ENCODE results near the gene MTA2.
"Not testable (repeated sequence)": the region's sequence is repeated elsewhere in the genome, so short reads cannot be mapped to it uniquely, and the experiment has no call there.

Gene MTA2

DNA sequence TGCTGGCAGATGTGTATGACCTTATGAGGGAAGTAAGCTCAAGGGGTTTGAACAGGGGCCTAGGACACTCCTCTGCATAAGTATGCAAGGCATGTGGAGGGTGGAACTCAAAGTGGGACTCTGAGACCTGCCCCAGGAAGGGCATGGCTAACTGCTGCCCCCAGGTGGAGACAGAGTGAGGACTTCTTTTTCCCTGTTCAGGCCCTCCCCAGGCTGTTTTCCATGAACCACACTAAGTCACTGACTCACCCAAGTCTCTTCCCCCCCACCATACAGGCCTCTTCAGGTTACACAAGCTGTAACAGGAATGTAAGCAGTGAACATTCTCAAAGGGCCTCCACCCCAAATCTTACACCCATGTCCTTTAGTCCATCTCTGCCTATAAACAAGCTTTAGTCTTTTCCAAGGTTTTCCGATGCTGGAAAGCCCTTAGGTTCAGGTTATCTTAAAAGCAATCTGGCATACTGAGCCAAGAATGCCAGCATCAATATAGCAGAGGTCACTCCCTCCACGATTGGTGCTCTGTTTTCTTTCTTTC is 41.0 kb downstream of the MTA2 start:
- Histone ChIP-seq H3K4me3 (ENCODE audit: low read length) (peak overlapping the region; percentile 37), H3K9ac (ENCODE audit: low read length) (peak overlapping the region; percentile 75), H3K36me3 (ENCODE audit: control insufficient read depth, insufficient read depth, low read length, severe bottlenecking) (peaks cover 57% of the 10 kb centered on the region), H3K9me3 (ENCODE audit: control insufficient read depth, low read length) (no peaks in the 10 kb centered on the region), H3K27me3 (replicated peaks; ENCODE audit: control insufficient read depth, insufficient read depth, low read length) (no peaks in the 10 kb centered on the region), H3K4me1 (ENCODE audit: control insufficient read depth, insufficient read depth, low read length) (peaks cover 47% of the 10 kb centered on the region)
- DNase-seq (ENCODE audit: low read depth): peak; percentile 99

DNA sequence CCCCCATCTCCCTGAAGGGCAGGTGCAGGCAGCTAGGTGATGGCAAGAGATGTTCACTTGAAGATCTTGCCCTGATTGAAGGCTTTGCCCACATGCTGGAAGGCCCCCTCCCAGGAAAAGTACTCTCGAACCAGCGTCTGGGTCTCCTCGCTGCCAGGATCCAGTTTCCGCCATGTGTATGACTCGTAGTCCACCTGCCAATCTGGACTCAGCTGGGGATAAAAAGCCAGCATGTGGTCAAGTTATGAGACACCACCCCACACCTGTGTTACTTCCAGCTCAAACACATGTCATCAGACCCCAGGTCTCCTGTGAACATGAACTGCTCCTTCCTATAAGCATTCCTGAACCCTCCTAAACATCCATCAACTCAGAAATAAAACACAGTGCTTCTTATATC is 42.0 kb downstream of the MTA2 start:
- peaks cover 49% of the 10 kb centered on the region for H3K36me3 ChIP-seq (ENCODE audit: control insufficient read depth, insufficient read depth, low read length, severe bottlenecking)
- not testable (repeated sequence) for H3K9me3 ChIP-seq (ENCODE audit: control insufficient read depth, low read length); DNase-seq (ENCODE audit: low read depth)

DNA sequence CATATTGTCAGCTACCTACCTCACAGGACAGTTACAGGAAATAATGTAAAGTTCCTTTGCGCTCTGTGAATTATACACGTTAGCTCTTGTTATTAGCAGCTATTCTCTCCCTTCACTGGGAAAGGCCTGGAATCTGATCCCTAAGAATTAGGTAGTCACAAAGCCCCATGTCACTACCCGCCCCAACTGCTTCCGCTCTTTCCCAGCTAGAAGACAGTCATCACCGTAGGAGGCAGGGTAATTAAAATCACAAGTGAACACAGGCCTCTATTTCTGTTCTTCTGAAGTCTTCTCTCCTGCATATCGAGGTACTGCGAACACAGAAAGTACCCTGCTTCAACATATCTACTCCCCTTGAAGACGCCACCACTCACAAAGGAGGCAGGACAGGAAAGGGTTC is 42.5 kb downstream of the MTA2 start:
- Histone ChIP-seq H3K36me3 (ENCODE audit: control insufficient read depth, insufficient read depth, low read length, severe bottlenecking) (peaks cover 49% of the 10 kb centered on the region), H3K9ac (ENCODE audit: low read length) (no peak overlapping the region), H3K27me3 (replicated peaks; ENCODE audit: control insufficient read depth, insufficient read depth, low read length) (no peaks in the 10 kb centered on the region), H3K4me3 (ENCODE audit: low read length) (no peak overlapping the region), H3K9me3 (ENCODE audit: control insufficient read depth, low read length) (no peaks in the 10 kb centered on the region), H3K4me1 (ENCODE audit: control insufficient read depth, insufficient read depth, low read length) (peaks cover 62% of the 10 kb centered on the region)
- no peak for DNase-seq (ENCODE audit: low read depth)

More for the DNA sequence above, 42.0 kb downstream of the MTA2 start:
- H3K4me3 ChIP-seq (ENCODE audit: low read length); H3K27me3 ChIP-seq (replicated peaks; ENCODE audit: control insufficient read depth, insufficient read depth, low read length): not testable (repeated sequence)
- H3K4me1 ChIP-seq (ENCODE audit: control insufficient read depth, insufficient read depth, low read length): peaks cover 58% of the 10 kb centered on the region
- H3K9ac ChIP-seq (ENCODE audit: low read length): peak overlapping the region; percentile 75

DNA sequence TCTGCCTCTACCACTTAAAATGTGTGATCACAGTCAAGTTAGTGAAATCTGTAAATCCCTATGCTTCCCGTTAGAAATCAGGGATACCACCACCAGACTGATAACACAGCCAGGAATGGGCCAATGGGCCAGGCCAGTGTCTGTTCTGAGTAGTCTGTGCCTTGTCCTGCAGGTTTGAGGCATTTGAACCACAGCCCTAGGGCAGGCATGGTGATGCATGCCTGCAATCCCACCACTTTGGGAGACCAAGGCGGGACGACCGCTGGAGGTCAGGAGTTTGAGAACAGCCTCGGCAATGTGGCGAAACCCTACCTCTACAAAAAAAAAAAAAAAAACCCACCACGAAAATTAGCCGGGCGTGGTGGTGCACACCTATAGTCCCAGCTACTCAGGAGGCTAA is 43.0 kb downstream of the MTA2 start:
- Histone ChIP-seq H3K36me3 (ENCODE audit: control insufficient read depth, insufficient read depth, low read length, severe bottlenecking) (peaks cover 45% of the 10 kb centered on the region), H3K4me1 (ENCODE audit: control insufficient read depth, insufficient read depth, low read length) (peaks cover 67% of the 10 kb centered on the region)
- no peak for DNase-seq (ENCODE audit: low read depth)

GRCh38 chr11:62556875-62557631 is 44.6 kb downstream of the MTA2 start:
- no peak for DNase-seq (ENCODE audit: low read depth)
- peak overlapping the region; percentile 78 for H3K4me3 ChIP-seq (ENCODE audit: low read length)
- no peaks in the 10 kb centered on the region for H3K27me3 ChIP-seq (replicated peaks; ENCODE audit: control insufficient read depth, insufficient read depth, low read length)
- peak overlapping the region; percentile 83 for H3K9ac ChIP-seq (ENCODE audit: low read length)
- H3K4me1 ChIP-seq (ENCODE audit: control insufficient read depth, insufficient read depth, low read length): peaks cover 68% of the 10 kb centered on the region
- no peaks in the 10 kb centered on the region for H3K9me3 ChIP-seq (ENCODE audit: control insufficient read depth, low read length)
- peaks cover 30% of the 10 kb centered on the region for H3K36me3 ChIP-seq (ENCODE audit: control insufficient read depth, insufficient read depth, low read length, severe bottlenecking)

More for the DNA sequence above, 43.0 kb downstream of the MTA2 start:
- Histone ChIP-seq H3K9me3 (ENCODE audit: control insufficient read depth, low read length) (no peaks in the 10 kb centered on the region), H3K9ac (ENCODE audit: low read length) (no peak overlapping the region), H3K27me3 (replicated peaks; ENCODE audit: control insufficient read depth, insufficient read depth, low read length) (no peaks in the 10 kb centered on the region), H3K4me3 (ENCODE audit: low read length) (no peak overlapping the region)

DNA sequence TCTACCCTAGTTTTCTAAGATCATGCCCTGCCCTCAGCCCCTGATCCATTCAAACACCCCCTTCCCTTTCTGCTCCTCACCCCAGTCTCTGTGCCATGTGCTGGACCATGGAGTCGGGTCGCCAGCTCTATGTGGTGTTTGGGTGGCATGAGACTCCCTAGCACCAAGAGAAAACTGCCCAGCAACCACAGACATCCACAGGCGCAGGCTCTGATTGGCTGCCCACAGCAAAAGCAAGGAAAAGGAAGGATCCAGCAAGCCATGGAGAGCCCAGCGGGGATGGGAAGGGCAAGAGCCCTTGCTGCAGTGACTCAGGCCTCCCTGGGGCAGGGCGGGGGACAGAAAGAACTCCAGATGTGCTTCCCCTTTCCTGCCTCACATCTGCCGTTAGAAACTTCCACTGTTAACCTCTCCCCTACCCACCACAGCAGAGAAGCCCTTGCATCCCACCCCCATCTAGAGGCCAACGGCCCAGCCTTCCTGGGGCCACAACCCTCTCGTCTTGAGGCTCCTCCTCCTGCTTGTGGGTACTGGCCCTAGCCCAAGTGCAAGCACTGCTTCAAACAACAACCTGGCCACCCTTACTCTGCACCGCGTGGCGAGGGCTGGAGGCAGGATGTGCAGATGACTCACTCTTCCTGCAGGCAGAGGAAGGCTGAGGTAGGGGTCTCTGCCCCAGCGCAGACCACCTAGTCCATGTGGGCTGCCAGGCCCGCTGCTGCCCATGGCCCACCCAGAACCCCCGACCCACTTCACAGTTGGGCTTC is 45.4 kb downstream of the MTA2 start:
- Histone ChIP-seq H3K9ac (ENCODE audit: low read length) (peak overlapping the region; percentile 83), H3K4me3 (ENCODE audit: low read length) (peak overlapping the region; percentile 78), H3K9me3 (ENCODE audit: control insufficient read depth, low read length) (no peaks in the 10 kb centered on the region), H3K4me1 (ENCODE audit: control insufficient read depth, insufficient read depth, low read length) (peaks cover 74% of the 10 kb centered on the region), H3K36me3 (ENCODE audit: control insufficient read depth, insufficient read depth, low read length, severe bottlenecking) (peaks cover 25% of the 10 kb centered on the region), H3K27me3 (replicated peaks; ENCODE audit: control insufficient read depth, insufficient read depth, low read length) (no peaks in the 10 kb centered on the region)
- peak; percentile 98 for DNase-seq (ENCODE audit: low read depth)

GRCh38 chr11:62555464-62556107 is 46.1 kb downstream of the MTA2 start:
- Histone ChIP-seq H3K4me3 (ENCODE audit: low read length) (peak overlapping the region; percentile 78), H3K9me3 (ENCODE audit: control insufficient read depth, low read length) (no peaks in the 10 kb centered on the region), H3K9ac (ENCODE audit: low read length) (peak overlapping the region; percentile 83), H3K27me3 (replicated peaks; ENCODE audit: control insufficient read depth, insufficient read depth, low read length) (no peaks in the 10 kb centered on the region), H3K36me3 (ENCODE audit: control insufficient read depth, insufficient read depth, low read length, severe bottlenecking) (peaks cover 25% of the 10 kb centered on the region), H3K4me1 (ENCODE audit: control insufficient read depth, insufficient read depth, low read length) (peaks cover 66% of the 10 kb centered on the region)
- DNase-seq (ENCODE audit: low read depth): peak; percentile 50

DNA sequence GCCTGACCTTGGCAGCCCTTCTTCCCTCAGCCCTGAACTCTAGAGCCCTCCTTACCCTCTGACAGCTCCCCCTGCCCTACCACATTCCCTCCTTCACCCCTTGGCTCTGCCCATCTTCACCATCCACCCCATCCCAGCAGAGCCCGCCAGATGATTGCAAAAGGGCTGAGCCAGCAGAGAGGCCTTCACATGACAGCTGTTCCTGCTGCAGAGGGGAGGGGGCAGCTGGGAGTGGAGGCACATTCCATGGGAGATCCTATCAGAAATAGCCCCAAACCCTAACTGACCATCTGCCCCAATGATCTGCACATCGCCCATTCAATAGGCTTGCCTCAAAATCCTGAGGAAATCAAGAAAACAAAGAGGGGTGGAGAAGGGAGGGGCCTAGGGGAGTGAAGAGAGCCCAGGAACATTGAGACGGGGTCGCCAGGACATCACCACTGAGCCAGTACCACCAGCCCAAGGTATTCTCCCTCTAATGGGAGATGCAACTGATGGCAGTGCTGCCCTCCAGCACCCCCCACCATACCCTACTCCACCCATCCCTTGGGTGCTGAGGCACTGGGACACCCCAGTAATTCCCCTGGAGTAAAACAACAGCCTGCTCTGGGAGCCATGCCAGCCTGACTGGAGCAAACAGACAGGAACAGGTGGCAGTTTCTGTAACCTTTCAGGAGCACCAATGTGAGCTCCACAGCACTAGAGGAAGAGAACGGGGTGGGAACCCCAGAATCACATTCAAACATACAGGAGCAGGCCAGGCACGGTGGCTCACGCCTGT is 47.1 kb downstream of the MTA2 start:
- H3K27me3 ChIP-seq (replicated peaks; ENCODE audit: control insufficient read depth, insufficient read depth, low read length): no peaks in the 10 kb centered on the region
- peak overlapping the region; percentile 74 for H3K4me3 ChIP-seq (ENCODE audit: low read length)
- H3K9me3 ChIP-seq (ENCODE audit: control insufficient read depth, low read length): no peaks in the 10 kb centered on the region
- peak; percentile 55 for DNase-seq (ENCODE audit: low read depth)
- H3K9ac ChIP-seq (ENCODE audit: low read length): peak overlapping the region; percentile 89
- peaks cover 56% of the 10 kb centered on the region for H3K4me1 ChIP-seq (ENCODE audit: control insufficient read depth, insufficient read depth, low read length)
- peaks cover 17% of the 10 kb centered on the region for H3K36me3 ChIP-seq (ENCODE audit: control insufficient read depth, insufficient read depth, low read length, severe bottlenecking)

- no peaks in the 10 kb centered on the region for H3K9me3 ChIP-seq (ENCODE audit: control insufficient read depth, low read length)
- peaks cover 56% of the 10 kb centered on the region for H3K4me1 ChIP-seq (ENCODE audit: control insufficient read depth, insufficient read depth, low read length)
- H3K9ac ChIP-seq (ENCODE audit: low read length): peak overlapping the region; percentile 89
- peak overlapping the region; percentile 74 for H3K4me3 ChIP-seq (ENCODE audit: low read length)
- no peaks in the 10 kb centered on the region for H3K27me3 ChIP-seq (replicated peaks; ENCODE audit: control insufficient read depth, insufficient read depth, low read length)
- peak; percentile 67 for DNase-seq (ENCODE audit: low read depth)
- peaks cover 10% of the 10 kb centered on the region for H3K36me3 ChIP-seq (ENCODE audit: control insufficient read depth, insufficient read depth, low read length, severe bottlenecking)
Observed at GRCh38 chr11:62553839-62554361, 47.8 kb downstream of the MTA2 start.

DNA sequence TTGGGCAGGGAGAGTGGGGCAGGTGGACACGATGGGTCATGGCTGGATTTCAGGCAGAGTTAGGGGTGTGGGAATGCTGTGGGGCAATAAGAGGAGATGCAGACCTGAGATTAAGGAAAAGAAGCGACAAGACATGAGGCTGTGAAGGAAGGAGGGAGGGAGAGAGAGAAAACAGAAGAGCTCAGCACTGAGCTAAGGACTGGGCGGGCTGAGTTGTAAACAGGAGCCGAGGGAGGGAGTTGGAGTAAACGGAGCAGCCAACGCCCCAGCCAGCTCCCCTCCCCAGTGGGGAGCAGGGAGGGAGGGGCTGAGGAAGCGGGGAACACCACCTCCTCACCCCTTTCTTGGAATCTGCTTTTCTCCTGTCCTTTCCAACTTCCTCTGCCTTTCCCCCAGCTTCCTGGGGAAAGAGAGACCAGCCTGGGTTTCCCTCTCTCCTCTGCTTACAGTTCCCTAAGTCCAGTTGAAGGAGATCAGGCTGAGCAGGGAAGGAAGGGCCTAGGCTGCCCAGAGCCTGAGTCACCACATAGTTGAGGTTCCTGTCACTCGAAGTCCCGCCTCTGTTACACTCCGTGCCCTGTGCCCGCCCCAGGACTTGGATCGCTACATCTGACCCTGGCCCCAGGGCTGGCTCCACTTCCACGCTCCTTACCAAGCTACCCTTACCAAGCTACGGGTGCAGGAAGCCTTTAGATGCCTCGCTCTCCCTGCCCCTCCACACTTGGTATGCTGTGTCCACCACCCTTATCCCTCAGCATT is 48.4 kb downstream of the MTA2 start:
- Histone ChIP-seq H3K9me3 (ENCODE audit: control insufficient read depth, low read length) (no peaks in the 10 kb centered on the region), H3K9ac (ENCODE audit: low read length) (peak overlapping the region; percentile 89), H3K4me1 (ENCODE audit: control insufficient read depth, insufficient read depth, low read length) (peaks cover 57% of the 10 kb centered on the region), H3K4me3 (ENCODE audit: low read length) (peak overlapping the region; percentile 74), H3K36me3 (ENCODE audit: control insufficient read depth, insufficient read depth, low read length, severe bottlenecking) (peaks cover 3% of the 10 kb centered on the region), H3K27me3 (replicated peaks; ENCODE audit: control insufficient read depth, insufficient read depth, low read length) (no peaks in the 10 kb centered on the region)
- DNase-seq (ENCODE audit: low read depth): peak; percentile 95
